A673 (cell line): ENCODE results near the gene IGFBP5. TPM values are rescaled to one million over a fixed set of nuclear protein-coding genes. Genes with fewer than 3 reads are reported as not detected.

Experiments used
- BruUV-seq: library from RNA; stranded (reverse); fragments of 400-500 nt; replicated peaks from 2 replicates; lab custom pipeline; 2021; lab: Mats Ljungman, UMichigan
- CTCF ChIA-PET: fragments of 300-600 bp; sonication (Branson Sonifier 250); formaldehyde crosslinking; loops from one replicate; lab custom pipeline; 2022; ENCODE audit warnings: antibody characterized with exemption; lab: Charles Lee
- POLR2A ChIA-PET: fragments of 300-600 bp; sonication (Branson Sonifier 250); formaldehyde crosslinking; loops from one replicate; lab custom pipeline; 2022; ENCODE audit warnings: antibody characterized with exemption; ENCODE audit not compliant: low non-redundant PET; lab: Charles Lee
- DNase-seq: peaks from one replicate; pipeline ENCODE4 v3.0.0-alpha.2; 2015; ENCODE audit warnings: low spot score
- H3K27ac ChIP-seq: fragments of 200-600 bp; sonication (generic); 2 replicates; pipeline ENCODE4 v1.5.1; 2016; ENCODE audit warnings: mixed run types, low read depth, mild to moderate bottlenecking, mixed read lengths, antibody characterized with exemption, low read length; ENCODE audit not compliant: poor library complexity, severe bottlenecking
- H3K27me3 ChIP-seq: fragments of 200-600 bp; sonication (generic); replicated peaks from 2 replicates; pipeline ENCODE4 v1.6.1; 2017; ENCODE audit warnings: mixed run types, low read depth, mild to moderate bottlenecking, mixed read lengths, antibody characterized with exemption, low read length; ENCODE audit not compliant: insufficient read depth, poor library complexity
- H3K36me3 ChIP-seq: fragments of 200-600 bp; sonication (generic); 2 replicates; pipeline ENCODE4 v1.6.1; 2016; ENCODE audit warnings: mixed run types, mild to moderate bottlenecking, mixed read lengths, antibody characterized with exemption, low read length; ENCODE audit not compliant: insufficient read depth, poor library complexity, severe bottlenecking
- H3K4me1 ChIP-seq: fragments of 200-600 bp; sonication (generic); 2 replicates; pipeline ENCODE4 v1.6.1; 2017; ENCODE audit warnings: mixed run types, mild to moderate bottlenecking, mixed read lengths, antibody characterized with exemption, low read length; ENCODE audit not compliant: insufficient read depth, poor library complexity, severe bottlenecking
- H3K4me3 ChIP-seq: fragments of 200-600 bp; sonication (generic); 2 replicates; pipeline ENCODE4 v1.5.1; 2016; ENCODE audit warnings: low read depth, mixed run types, mild to moderate bottlenecking, mixed read lengths, low read length; ENCODE audit not compliant: poor library complexity, severe bottlenecking
- H3K9me3 ChIP-seq: fragments of 200-600 bp; sonication (generic); 2 replicates; pipeline ENCODE4 v1.6.1; 2016; ENCODE audit warnings: mixed run types, low read depth, mild to moderate bottlenecking, mixed read lengths, antibody characterized with exemption, low read length; ENCODE audit not compliant: poor library complexity, severe bottlenecking
- CTCF ChIP-seq: fragments of 300-800, 200-600 bp; sonication (generic); conservative IDR thresholded peaks from 2 replicates; pipeline ENCODE4 v1.5.1; 2017; ENCODE audit warnings: low read depth, mild to moderate bottlenecking, antibody characterized with exemption, low read length, moderate library complexity, mixed read lengths
- EZH2 ChIP-seq: fragments of 200-600 bp; sonication (generic); IDR thresholded peaks from 2 replicates; pipeline ENCODE4 v1.6.1; 2017; ENCODE audit warnings: borderline replicate concordance, low read depth, mild to moderate bottlenecking, mixed read lengths, antibody characterized with exemption, low read length; ENCODE audit not compliant: poor library complexity, severe bottlenecking
- intact Hi-C: fragments of 100-400 bp; cut with micrococcal nuclease; formaldehyde crosslinking; loops from one replicate; pipeline ENCODE4 v1.10.0; 2022; ENCODE audit not compliant: unreplicated experiment
- total RNA-seq: library from RNA; stranded (reverse); gene quantifications from 2 replicates; pipeline ENCODE4 v1.2.3, GENCODE V29; 2021

The IGFBP5 gene
- total RNA-seq, 1 experiment from 2014 or later, result 5.4 TPM

GRCh38 chr2:216633616-216634369 lies 61.6 kb downstream of the IGFBP5 start:
- Histone ChIP-seq H3K27ac (peak overlapping the region; percentile 93), H3K36me3 (peaks cover 14% of the 10 kb centered on the region), H3K27me3 (no peaks in the 10 kb centered on the region), H3K4me1 (peaks cover 26% of the 10 kb centered on the region), H3K4me3 (peak overlapping the region; percentile 99), H3K9me3 (no peaks in the 10 kb centered on the region)
- ChIA-PET POLR2A (no interaction called here), CTCF (interaction anchor here (0.6 to 1.4 kb wide), 2 partner anchors 14 to 116 kb away, joined by 5 to 12 read pairs; no protein-coding TSS in a partner anchor)
- peak; percentile 54 for DNase-seq
- intact Hi-C loops, result no loop called here
- BruUV-seq, result no TSS peak
- TF ChIP-seq CTCF, result no peak
- TF ChIP-seq EZH2, result no peak

- Histone ChIP-seq H3K4me1 (peaks cover 26% of the 10 kb centered on the region), H3K9me3 (no peaks in the 10 kb centered on the region), H3K27ac (peak within 1 kb of the TSS; percentile 93), H3K36me3 (peaks cover 10% of the 10 kb centered on the region), H3K27me3 (no peaks in the 10 kb centered on the region), H3K4me3 (peak within 1 kb of the TSS; percentile 99)
- peak; percentile 94 for DNase-seq
- ChIA-PET POLR2A (no interaction called here), CTCF (interaction anchor here (0.6 kb wide), 1 partner anchor 109 kb away, joined by 4 read pairs; no protein-coding TSS in a partner anchor)
- intact Hi-C loops, result no loop called here
- no TSS peak for BruUV-seq
- TF ChIP-seq EZH2 (no peak), CTCF (no peak)
Observed at GRCh38 chr2:216632952-216633615, 62.3 kb downstream of the IGFBP5 start, which contains the start of gene IGFBP2. TSS of gene IGFBP2 (plus strand) at chr2:216633420. CDS start at chr2:216633524, 104 bp downstream.

GRCh38 chr2:216632346-216632951 lies 62.9 kb downstream of the IGFBP5 start:
- POLR2A ChIA-PET, result no interaction called here
- Histone ChIP-seq H3K4me3 (peak overlapping the region; percentile 99), H3K27ac (peak overlapping the region; percentile 84), H3K9me3 (no peaks in the 10 kb centered on the region), H3K36me3 (peaks cover 3% of the 10 kb centered on the region), H3K27me3 (no peaks in the 10 kb centered on the region), H3K4me1 (peaks cover 22% of the 10 kb centered on the region)
- DNase-seq, result no peak
- TF ChIP-seq CTCF (no peak), EZH2 (no peak)
- intact Hi-C loops, result no loop called here
- CTCF ChIA-PET, result interaction anchor here (0.5 to 0.6 kb wide), 2 partner anchors 50 to 109 kb away, joined by 3 to 4 read pairs; no protein-coding TSS in a partner anchor
- TSS peak; percentile 84 for BruUV-seq
